KOPT-K1 (cell line): Measurements from ENCODE around the gene POU6F2.

Experiments used
- H3K27ac ChIP-seq: fragments of 200-600 bp; sonication (generic); 2 replicates; pipeline ENCODE4 v1.5.1; 2016; ENCODE audit warnings: antibody characterized with exemption, mild to moderate bottlenecking, low read depth, low read length; ENCODE audit not compliant: poor library complexity, severe bottlenecking
- H3K36me3 ChIP-seq: fragments of 200-600 bp; sonication (generic); 2 replicates; pipeline ENCODE4 v1.5.1; 2017; ENCODE audit warnings: antibody characterized with exemption, mild to moderate bottlenecking, low read length, moderate library complexity; ENCODE audit not compliant: insufficient read depth
- H3K9me3 ChIP-seq: fragments of 200-600 bp; sonication (generic); 2 replicates; pipeline ENCODE4 v1.5.1; 2017; ENCODE audit warnings: antibody characterized with exemption, low read length, mild to moderate bottlenecking; ENCODE audit not compliant: insufficient read depth, poor library complexity, severe bottlenecking

POU6F2 gene

DNA sequence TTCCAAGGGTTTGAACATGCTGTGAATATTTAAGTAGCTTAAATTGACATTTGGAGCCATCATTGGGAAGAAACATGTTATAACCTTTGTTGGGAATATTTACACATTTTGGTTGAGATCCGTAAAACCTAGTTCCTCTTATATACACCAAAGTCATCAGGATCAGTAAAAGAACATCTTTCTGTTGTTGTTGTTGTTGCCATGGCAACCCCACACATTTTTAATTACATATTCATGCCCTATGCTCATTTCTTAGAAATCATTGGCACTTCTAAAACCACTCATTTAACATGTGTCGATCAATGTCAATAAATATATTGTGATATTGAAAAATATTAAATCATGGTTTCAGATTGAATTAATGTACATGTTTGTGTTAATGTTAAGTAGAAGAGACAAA, 122.6 kb downstream of the POU6F2 start:
- no peak overlapping the region for H3K27ac ChIP-seq
- no peaks in the 10 kb centered on the region for H3K36me3 ChIP-seq
- no peaks in the 10 kb centered on the region for H3K9me3 ChIP-seq

DNA sequence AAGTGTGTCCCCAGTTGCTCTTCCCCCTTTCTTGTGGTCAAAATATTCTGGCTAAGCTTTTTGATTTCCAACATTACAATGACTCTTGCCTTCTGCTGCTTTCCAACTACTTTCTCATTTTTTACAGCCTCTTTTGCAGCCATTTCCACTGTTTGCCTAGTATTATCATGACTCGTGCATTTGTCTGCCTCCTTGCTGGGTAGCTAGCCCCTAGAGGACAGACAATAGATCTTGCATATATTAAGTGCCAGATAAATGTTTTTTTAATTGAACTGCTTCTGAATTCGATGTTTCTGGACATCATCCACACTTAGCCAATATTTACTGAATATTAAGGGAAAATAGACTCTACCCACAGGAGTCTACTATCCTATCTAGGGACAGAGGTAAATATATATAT, 124.5 kb downstream of the POU6F2 start:
- no peaks in the 10 kb centered on the region for H3K36me3 ChIP-seq
- H3K9me3 ChIP-seq, result no peaks in the 10 kb centered on the region
- no peak overlapping the region for H3K27ac ChIP-seq

DNA sequence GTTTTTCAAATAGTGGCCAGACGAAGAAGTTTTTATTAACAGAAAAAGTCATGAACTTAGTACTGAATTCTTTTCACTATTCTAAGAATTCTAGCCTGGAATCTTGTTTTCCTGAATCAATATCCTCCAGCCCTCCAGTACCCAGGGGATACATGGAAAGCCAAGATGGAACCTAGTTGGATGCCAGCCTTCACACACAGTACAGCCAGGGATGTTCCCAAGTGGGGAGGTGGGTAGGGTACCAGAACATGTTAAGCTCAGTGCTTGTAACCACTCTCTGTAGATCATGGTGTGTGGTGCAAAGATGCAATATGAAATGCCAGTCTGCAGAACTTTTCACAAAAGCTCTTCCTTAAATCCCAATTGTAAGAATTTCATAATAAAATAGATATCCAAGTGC, 128.0 kb downstream of the POU6F2 start:
- H3K27ac ChIP-seq, result no peak overlapping the region
- no peaks in the 10 kb centered on the region for H3K9me3 ChIP-seq
- no peaks in the 10 kb centered on the region for H3K36me3 ChIP-seq

DNA sequence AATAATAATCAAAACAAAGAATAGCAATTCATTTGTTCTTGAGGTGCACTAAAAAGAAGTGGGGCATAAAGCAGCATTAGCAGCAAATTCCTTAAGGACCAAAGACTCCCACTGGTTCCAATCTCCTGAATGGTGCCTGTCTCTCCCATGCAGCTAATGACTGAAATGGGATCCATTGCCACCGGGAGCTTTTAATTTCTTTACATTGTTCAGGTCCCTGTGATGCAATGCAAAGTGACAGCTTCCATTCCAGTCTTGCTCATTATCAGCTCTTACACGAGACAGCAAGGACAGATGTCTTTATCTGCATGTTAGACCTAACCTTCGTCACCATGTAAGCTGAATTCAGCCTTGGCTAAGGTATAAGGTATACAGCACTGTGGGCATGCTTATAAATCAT, 148.1 kb downstream of the POU6F2 start:
- no peaks in the 10 kb centered on the region for H3K36me3 ChIP-seq
- H3K27ac ChIP-seq, result no peak overlapping the region
- H3K9me3 ChIP-seq, result no peaks in the 10 kb centered on the region

DNA sequence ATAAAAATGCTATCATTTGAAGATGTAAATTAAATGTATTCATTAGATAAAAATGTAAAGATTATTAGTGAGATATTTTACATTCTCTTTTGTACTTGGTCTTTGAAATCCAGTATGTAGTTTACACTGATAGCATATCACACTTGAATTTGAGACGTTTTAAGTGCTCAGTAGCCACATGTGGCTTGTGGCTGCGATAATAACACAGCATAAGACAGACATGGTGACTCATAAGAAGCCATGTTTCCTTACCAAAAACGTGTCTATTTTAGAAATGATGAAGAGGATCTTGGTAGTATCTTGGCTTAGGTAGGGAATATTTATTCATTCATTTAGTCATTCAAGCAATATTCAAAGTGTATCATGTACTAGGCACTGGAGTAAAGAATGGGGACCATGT, 149.3 kb downstream of the POU6F2 start:
- H3K9me3 ChIP-seq, result no peaks in the 10 kb centered on the region
- H3K36me3 ChIP-seq, result no peaks in the 10 kb centered on the region
- no peak overlapping the region for H3K27ac ChIP-seq

DNA sequence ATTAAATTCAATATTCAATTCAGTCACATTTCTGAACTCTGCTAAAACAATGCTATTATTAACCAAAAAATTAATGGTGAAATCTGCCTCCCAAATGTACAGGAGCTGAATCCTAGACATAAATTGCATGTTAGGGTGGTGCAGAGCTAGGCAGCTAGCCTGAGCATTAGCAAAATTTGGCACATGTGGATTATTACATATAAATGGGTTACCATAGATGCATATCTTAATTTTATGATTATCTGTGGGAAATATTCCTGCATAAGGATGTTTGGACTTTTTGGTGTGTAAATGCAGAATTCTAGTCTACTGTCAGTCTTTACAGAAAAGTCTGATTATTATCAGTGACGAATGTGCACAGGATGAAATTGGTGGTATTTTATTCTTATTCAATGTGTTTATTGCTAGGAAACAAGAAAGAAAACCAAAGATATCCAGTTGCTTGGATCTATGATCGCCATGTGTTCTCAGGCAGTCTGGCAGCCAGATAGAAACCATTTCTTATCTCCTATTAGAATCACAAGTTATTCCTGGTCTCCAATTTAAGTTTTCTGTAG, 150.7 kb downstream of the POU6F2 start:
- Histone ChIP-seq H3K36me3 (no peaks in the 10 kb centered on the region), H3K9me3 (no peaks in the 10 kb centered on the region), H3K27ac (no peak overlapping the region)

DNA sequence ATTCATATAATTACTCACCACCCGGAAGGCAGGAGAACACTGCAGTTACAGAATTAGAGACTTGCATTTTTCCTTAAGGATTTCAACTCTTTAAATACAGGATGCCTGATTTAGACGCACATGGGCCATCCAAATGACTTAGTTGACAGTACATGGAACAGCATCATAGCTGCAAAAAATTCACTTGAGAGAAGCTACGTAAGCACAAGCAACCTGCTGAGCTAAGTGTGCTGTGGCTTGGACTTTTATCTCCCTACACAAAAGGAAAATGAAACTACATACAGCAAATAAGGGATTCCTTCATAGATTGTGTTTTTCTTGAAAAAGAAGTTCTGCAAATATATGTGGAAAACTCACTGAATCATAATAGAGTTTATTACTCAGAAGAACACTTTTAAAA, 152.6 kb downstream of the POU6F2 start:
- Histone ChIP-seq H3K36me3 (no peaks in the 10 kb centered on the region), H3K9me3 (no peaks in the 10 kb centered on the region), H3K27ac (no peak overlapping the region)

DNA sequence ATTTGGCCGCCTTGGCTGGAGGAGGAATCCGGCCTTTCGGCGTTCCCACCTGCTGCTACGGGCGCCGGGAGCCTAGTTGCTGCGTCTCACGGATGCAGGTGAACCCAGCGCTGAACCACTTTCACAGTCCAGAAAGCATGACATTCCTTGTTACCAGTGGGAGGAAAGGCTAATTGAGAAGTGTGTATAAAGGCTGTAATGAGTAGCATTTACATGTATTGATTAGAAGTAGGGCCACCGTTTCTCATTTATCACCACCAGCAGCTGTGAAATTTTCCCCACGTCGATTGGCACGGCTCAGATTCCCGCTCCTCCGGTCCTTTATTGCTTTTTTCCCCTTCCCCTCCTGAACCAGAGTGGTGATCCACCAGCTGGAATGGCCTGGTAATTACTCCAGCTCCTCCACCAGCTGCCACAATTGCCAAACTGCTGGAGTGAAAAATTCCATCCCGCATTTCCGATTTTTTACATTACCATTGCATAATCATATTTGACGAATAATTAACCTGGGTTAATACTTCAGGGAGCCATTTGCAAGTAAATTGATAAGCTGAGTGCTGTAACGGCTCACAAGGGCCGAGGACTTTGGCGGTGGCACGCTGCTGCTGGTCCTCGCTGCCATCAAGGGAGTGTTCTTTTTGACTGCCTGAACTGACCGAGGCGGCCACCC, 153.3 kb downstream of the POU6F2 start:
- no peak overlapping the region for H3K27ac ChIP-seq
- no peaks in the 10 kb centered on the region for H3K9me3 ChIP-seq
- no peaks in the 10 kb centered on the region for H3K36me3 ChIP-seq

DNA sequence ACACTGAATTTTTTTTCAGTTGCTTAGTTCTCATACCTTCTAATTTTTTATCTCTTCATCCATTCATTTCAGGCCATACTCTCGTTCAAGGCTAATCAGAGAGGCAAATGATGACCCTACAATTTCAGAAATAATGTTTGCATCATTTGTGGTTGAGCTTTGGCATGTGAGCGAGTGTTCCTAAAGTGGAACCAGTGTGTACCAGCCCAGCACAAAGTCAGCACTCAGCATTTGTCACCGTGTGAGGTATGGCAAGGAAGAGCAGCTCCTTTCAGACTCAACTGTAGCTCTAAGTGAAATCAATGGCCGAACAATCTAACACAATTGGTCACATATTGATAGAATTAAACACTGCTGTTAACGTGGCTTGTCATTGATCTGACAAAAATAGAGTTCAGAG, 154.6 kb downstream of the POU6F2 start:
- Histone ChIP-seq H3K27ac (no peak overlapping the region), H3K36me3 (no peaks in the 10 kb centered on the region), H3K9me3 (no peaks in the 10 kb centered on the region)

DNA sequence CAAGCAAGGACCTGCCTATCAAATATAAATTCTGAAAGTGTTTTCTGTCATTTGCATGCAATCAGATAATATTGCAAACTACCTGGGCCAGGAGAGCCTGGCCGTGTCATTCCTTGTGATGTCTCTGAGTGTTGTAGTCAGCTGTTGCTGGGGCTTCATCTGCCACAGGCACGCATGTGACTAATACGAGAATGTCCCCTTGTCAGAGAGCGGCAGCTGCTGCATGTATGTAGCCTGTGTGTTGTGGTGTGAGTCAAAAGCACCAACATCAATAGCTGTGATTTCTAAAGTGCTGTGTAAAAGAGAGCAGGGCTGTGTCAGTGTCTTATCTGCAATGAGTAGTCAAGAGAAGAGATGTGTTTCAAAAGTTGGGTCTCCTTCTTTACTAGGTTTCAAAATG, 155.4 kb downstream of the POU6F2 start:
- H3K36me3 ChIP-seq, result no peaks in the 10 kb centered on the region
- H3K9me3 ChIP-seq, result peaks cover 6% of the 10 kb centered on the region
- H3K27ac ChIP-seq, result no peak overlapping the region

DNA sequence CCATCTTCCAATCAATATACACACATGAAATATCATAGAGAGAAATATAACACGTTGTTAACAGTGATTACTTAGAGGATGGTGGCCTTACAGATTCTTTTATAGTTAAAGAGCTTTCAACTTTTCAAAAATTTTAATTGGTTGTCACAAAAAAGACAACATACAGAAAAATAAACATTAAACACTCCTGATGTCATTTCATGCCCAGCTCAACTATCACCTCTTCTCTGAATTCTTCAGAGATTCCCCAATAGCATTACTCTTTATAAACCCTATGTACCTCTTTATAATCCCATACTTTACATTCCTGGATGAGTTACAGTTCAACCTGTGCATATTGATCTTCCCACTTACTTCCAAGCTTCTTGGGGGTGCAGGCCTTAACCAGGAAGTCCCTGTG, 159.8 kb downstream of the POU6F2 start:
- Histone ChIP-seq H3K36me3 (no peaks in the 10 kb centered on the region), H3K9me3 (peaks cover 6% of the 10 kb centered on the region), H3K27ac (no peak overlapping the region)

DNA sequence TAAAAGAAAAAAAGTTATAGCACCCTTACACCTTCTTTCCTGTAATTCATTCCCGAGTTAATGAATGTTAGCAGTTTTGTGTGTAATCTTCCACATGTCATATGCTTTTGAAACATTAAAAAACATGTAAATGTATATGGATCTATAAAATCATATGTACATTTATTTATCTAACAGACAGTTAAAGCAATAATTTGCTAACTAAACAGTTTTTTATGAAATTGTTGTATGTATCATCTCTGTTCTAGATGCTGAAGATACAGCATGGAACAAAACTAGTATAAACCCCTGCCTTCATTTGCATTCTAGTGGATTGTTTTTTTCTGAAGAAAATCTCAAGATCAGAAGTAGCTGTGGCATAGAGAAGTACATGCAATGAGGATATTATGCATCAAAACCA, 165.0 kb downstream of the POU6F2 start:
- no peaks in the 10 kb centered on the region for H3K36me3 ChIP-seq
- peaks cover 3% of the 10 kb centered on the region for H3K9me3 ChIP-seq
- H3K27ac ChIP-seq, result no peak overlapping the region

DNA sequence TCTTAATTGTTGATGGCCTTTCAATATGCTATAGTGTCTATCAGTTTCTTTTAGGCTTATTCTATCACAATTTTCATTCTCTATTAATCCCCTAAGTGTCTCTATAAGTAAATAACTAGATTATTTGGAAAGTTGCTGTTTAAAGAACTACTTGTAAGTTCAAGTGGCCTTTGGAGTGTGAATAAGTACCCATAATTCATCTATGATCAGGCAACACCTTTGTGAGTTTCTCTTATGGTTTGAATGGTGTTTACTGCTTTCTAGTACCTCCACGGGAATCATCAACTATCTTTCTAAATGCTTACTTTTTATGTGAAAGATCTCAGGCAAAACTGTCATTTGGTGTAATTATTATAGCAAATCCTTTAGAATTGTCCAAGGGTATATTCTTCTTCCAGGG, 166.7 kb downstream of the POU6F2 start:
- H3K27ac ChIP-seq, result no peak overlapping the region
- no peaks in the 10 kb centered on the region for H3K9me3 ChIP-seq
- no peaks in the 10 kb centered on the region for H3K36me3 ChIP-seq

DNA sequence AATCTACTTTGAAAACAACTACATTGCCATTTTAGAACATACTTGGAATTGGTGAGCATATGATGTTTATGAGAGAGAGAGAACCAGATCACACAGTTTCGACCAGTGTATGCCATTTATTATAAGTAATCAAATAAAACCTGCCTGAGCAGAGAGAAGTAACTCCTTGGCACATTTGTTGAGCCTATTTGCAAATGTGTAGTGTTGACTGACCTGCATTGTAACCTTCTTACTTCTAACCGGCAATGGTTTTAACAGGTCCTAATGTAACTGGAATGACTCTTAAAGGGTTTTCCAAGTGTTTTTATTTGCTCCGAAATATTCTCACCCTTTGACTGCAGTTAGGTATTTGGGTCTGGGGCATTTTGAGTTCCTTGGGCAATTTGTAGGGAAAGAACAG, 167.6 kb downstream of the POU6F2 start:
- no peak overlapping the region for H3K27ac ChIP-seq
- H3K9me3 ChIP-seq, result no peaks in the 10 kb centered on the region
- no peaks in the 10 kb centered on the region for H3K36me3 ChIP-seq

DNA sequence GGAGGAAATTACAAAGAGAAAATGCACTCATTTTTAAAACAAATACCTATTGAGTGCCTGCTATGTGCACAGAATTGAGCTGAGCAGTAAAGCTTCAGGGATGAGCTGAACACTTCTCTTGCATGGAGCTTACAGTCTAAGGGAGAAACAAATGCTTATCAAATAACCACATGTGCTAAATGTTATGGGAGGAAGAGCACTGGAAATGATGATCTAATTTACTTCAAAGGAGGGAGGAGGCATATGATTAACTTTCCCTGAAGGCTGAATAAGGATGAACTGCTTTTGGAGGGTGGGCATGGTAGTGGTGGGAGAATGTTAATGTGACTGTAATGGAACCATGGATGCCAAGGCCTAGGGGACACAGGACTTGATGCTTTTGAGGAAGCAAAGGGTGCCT, 168.2 kb downstream of the POU6F2 start:
- H3K36me3 ChIP-seq, result no peaks in the 10 kb centered on the region
- no peak overlapping the region for H3K27ac ChIP-seq
- H3K9me3 ChIP-seq, result no peaks in the 10 kb centered on the region

DNA sequence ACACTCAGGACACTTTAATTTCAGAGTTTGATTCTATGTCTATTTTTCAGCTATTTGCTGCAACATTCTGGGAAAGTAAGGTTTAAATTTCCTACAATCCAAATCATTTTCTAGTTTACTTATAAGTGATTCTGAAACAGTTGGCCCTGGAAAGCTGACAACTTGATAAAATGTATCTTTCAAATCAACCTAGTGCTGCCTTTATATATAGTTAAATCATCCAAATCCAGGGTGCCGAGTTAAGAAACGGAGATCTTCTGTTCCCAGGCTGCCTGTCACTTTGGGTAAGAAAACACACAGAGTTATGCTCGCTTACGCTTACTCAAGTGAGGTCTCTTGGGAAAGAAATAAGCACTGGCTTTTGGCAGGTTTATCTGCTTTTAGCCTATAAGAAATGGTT, 175.0 kb downstream of the POU6F2 start:
- Histone ChIP-seq H3K9me3 (no peaks in the 10 kb centered on the region), H3K27ac (no peak overlapping the region), H3K36me3 (no peaks in the 10 kb centered on the region)
